Activated B cell treated with CpG ODN at 0.5 μM for 24 hours (primary cell): ENCODE measurements around the gene FLNC. TPM values are rescaled to one million over a fixed set of nuclear protein-coding genes. Genes with fewer than 3 reads are reported as not detected.

Experiments used
- ATAC-seq: fragments of 200-7000 bp; cut with Tn5 transposase; one replicate; pipeline ENCODE4 v1.10.0; 2021; ENCODE audit warnings: low read depth, mild to moderate bottlenecking, moderate library complexity
- CTCF ChIA-PET: fragments of 350-600 bp; sonication (Branson Sonifier 250); formaldehyde crosslinking; loops from one replicate; lab custom pipeline; 2021; ENCODE audit warnings: antibody characterized with exemption; lab: Charles Lee
- POLR2A ChIA-PET: fragments of 350-600 bp; sonication (Branson Sonifier 250); formaldehyde crosslinking; loops from one replicate; lab custom pipeline; 2021; ENCODE audit warnings: antibody characterized with exemption; lab: Charles Lee
- DNase-seq: peaks from one replicate; pipeline ENCODE4 v3.0.0; 2022
- H3K27ac Mint-ChIP-seq: one replicate; pipeline ENCODE4 v1.8.0; 2020; ENCODE audit warnings: mixed read lengths
- H3K27me3 Mint-ChIP-seq: one replicate; pipeline ENCODE4 v1.8.0; 2021; ENCODE audit warnings: mixed read lengths
- H3K36me3 Mint-ChIP-seq: one replicate; pipeline ENCODE4 v1.8.0; 2021; ENCODE audit warnings: low read depth, mixed read lengths
- H3K4me1 Mint-ChIP-seq: one replicate; pipeline ENCODE4 v1.8.0; 2021; ENCODE audit warnings: mixed read lengths
- H3K4me3 Mint-ChIP-seq: one replicate; pipeline ENCODE4 v1.8.0; 2020; ENCODE audit warnings: mild to moderate bottlenecking, mixed read lengths
- H3K9me3 Mint-ChIP-seq: one replicate; pipeline ENCODE4 v1.8.0; 2020; ENCODE audit warnings: mixed read lengths
- intact Hi-C: fragments of 100-400 bp; cut with micrococcal nuclease; formaldehyde crosslinking; loops from one replicate; pipeline ENCODE4 v1.15.1; 2024
- total RNA-seq: library from RNA; stranded (reverse); gene quantifications from 2 replicates; pipeline ENCODE4 v1.2.3, GENCODE V29; 2022
- TF ChIP-seq, protein P1 (sequence below): fragments of 200-600 bp; IDR thresholded peaks from one replicate; pipeline ENCODE4 v1.8.0; 2022; ENCODE audit warnings: antibody characterized with exemption, mild to moderate bottlenecking

The FLNC gene
- total RNA-seq, 1 donor from 2014 or later, result not detected

DNA sequence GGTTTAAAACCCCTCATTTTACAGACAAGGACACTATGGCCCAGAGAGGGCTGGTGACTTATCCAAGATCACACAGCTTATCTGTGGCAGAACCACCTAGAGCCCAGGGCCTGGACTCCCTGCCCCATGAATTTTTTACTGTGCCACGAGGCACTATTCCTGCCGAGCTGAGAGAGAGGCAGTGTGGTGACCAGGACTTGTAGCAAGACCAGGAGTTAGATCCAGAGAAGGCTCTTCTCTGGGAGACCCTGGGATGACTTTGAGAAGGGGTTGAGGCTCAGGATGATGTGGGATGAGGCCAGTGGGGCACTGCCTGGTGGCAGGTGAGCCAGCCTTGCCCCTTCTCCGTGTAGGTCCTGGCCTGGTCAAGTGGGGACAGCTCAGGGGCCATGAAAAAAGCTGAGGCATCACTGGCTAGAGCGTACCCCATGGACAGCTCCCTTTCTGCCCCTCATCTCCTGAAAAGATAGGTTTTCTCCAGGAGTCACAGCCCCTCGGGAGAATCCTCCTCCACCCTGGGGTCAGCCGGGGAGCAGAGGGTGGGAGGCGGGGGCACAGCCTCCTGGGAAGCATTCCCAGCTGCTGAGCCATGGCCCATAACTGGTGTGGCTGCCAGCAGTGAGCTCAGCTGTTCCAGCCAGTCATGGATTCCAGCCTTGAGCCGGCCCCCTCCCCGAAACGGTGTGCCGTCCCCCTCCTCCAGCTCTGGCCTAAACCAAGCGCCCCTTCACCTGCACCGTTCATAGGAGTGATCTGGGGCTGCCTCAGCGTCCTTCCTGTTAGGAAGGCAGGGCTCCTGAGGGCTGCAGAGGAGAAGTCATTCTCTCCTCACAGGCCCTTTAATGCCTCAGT is 5.8 kb downstream of the FLNC start:
- DNase-seq, result no peak
- intact Hi-C loops, result no loop called here
- CTCF ChIA-PET, result no interaction called here
- peaks cover 9% of the 10 kb centered on the region for H3K4me1 Mint-ChIP-seq
- H3K27me3 Mint-ChIP-seq, result peaks cover 2% of the 10 kb centered on the region
- TF ChIP-seq, protein P1, sequence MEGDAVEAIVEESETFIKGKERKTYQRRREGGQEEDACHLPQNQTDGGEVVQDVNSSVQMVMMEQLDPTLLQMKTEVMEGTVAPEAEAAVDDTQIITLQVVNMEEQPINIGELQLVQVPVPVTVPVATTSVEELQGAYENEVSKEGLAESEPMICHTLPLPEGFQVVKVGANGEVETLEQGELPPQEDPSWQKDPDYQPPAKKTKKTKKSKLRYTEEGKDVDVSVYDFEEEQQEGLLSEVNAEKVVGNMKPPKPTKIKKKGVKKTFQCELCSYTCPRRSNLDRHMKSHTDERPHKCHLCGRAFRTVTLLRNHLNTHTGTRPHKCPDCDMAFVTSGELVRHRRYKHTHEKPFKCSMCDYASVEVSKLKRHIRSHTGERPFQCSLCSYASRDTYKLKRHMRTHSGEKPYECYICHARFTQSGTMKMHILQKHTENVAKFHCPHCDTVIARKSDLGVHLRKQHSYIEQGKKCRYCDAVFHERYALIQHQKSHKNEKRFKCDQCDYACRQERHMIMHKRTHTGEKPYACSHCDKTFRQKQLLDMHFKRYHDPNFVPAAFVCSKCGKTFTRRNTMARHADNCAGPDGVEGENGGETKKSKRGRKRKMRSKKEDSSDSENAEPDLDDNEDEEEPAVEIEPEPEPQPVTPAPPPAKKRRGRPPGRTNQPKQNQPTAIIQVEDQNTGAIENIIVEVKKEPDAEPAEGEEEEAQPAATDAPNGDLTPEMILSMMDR, result no peak
- ATAC-seq, result no peak
- H3K27ac Mint-ChIP-seq, result no peak overlapping the region
- POLR2A ChIA-PET, result interaction anchor here (0.5 kb wide), 1 partner anchor 67 kb away, joined by 7 read pairs; no protein-coding TSS in a partner anchor
- no peaks in the 10 kb centered on the region for H3K36me3 Mint-ChIP-seq
- H3K9me3 Mint-ChIP-seq, result no peaks in the 10 kb centered on the region
- H3K4me3 Mint-ChIP-seq, result no peak overlapping the region

- DNase-seq, result no peak
- no peak for ATAC-seq
- H3K9me3 Mint-ChIP-seq, result no peaks in the 10 kb centered on the region
- no peak overlapping the region for H3K27ac Mint-ChIP-seq
- intact Hi-C loops, result no loop called here
- POLR2A ChIA-PET, result no interaction called here
- H3K4me3 Mint-ChIP-seq, result no peak overlapping the region
- CTCF ChIA-PET, result no interaction called here
- no peaks in the 10 kb centered on the region for H3K36me3 Mint-ChIP-seq
- TF ChIP-seq, protein P1, result no peak
- H3K27me3 Mint-ChIP-seq, result peaks cover 2% of the 10 kb centered on the region
- H3K4me1 Mint-ChIP-seq, result peaks cover 2% of the 10 kb centered on the region
These were observed 6.6 kb downstream of the FLNC start for GRCh38 chr7:128836729-128837348.

DNA sequence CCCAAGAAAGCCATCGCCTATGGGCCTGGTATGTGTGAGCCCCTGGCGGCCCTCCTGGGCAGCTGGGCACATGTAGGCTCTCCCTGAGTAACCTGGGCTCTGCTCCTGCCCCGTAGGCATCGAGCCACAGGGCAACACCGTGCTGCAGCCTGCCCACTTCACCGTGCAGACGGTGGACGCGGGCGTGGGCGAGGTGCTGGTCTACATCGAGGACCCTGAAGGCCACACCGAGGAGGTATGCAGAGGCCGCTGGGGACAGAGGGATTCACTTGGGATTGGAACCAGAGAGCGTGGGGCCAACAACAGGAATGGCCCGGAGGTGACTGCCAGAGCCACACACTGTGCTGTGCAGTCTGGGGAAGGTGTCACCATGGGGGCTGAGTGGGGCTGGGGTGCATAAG is 7.3 kb downstream of the FLNC start:
- ChIA-PET CTCF (no interaction called here), POLR2A (no interaction called here)
- DNase-seq, result no peak
- TF ChIP-seq, protein P1, result no peak
- Mint-ChIP-seq H3K9me3 (no peaks in the 10 kb centered on the region), H3K36me3 (no peaks in the 10 kb centered on the region), H3K27me3 (peaks cover 3% of the 10 kb centered on the region), H3K4me1 (peaks cover 4% of the 10 kb centered on the region), H3K4me3 (no peak overlapping the region), H3K27ac (no peak overlapping the region)
- intact Hi-C loops, result no loop called here
- no peak for ATAC-seq

DNA sequence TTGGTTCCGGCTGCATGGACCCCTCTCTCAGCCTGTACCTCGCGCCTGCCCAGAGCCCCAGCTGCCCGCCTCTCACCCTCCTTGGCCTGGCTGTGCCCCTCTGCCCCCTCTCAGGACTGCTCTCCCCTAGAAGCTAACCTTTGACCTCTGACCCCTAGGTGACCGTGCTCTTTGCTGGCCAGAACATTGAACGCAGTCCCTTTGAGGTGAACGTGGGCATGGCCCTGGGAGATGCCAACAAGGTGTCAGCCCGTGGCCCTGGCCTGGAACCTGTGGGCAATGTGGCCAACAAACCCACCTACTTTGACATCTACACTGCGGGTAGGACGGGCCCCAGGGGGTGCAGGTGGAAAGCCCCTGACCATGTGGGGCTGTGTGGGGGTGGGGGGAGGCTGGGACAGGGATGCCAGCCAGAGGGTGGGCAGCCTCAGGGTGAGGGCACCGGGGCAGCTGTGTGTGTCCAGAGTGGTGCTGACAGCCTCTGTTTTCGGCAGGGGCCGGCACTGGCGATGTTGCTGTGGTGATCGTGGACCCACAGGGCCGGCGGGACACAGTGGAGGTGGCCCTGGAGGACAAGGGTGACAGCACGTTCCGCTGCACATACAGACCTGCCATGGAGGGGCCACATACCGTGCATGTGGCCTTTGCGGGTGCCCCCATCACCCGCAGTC is 8.0 kb downstream of the FLNC start:
- Mint-ChIP-seq H3K27ac (no peak overlapping the region), H3K9me3 (no peaks in the 10 kb centered on the region), H3K4me3 (no peak overlapping the region), H3K27me3 (peaks cover 3% of the 10 kb centered on the region), H3K36me3 (no peaks in the 10 kb centered on the region), H3K4me1 (peaks cover 4% of the 10 kb centered on the region)
- POLR2A ChIA-PET, result no interaction called here
- DNase-seq, result no peak
- TF ChIP-seq, protein P1, result no peak
- CTCF ChIA-PET, result no interaction called here
- intact Hi-C loops, result no loop called here
- ATAC-seq, result no peak
